ENCODE results near the gene NEK9.

Gene NEK9

GRCh38 chr14:75144944-75145343 is 18.1 kb upstream of the NEK9 start:
- Histone ChIP-seq H2BK5ac (ENCODE audit: low read depth, low read length, poor library complexity) (no peak overlapping the region), H2BK12ac (ENCODE audit: low read length) (no peak overlapping the region), H3K27ac (ENCODE audit: low read depth, low read length) (no peak overlapping the region), H3K4me2 (ENCODE audit: low read length) (no peak overlapping the region), H2AFZ (ENCODE audit: insufficient read depth, low read length, poor library complexity) (no peak overlapping the region), H3K4ac (ENCODE audit: low read depth, low read length) (peak overlapping the region; percentile 83), H3K27me3 (ENCODE audit: insufficient read depth, low read length) (no peaks in the 10 kb centered on the region), H3K4me1 (ENCODE audit: control insufficient read depth in 1 of 2, insufficient read depth in 2 of 2, low read length in 2 of 2) (peaks cover 5 to 7% of the 10 kb centered on the region in 2 experiments), H3K9ac (ENCODE audit: low read length) (no peak overlapping the region), H4K8ac (ENCODE audit: low read depth, low read length) (peak overlapping the region; percentile 16), H3K14ac (ENCODE audit: low read length) (peak overlapping the region; percentile 25), H2BK120ac (ENCODE audit: insufficient read depth, low read length, poor library complexity) (no peak overlapping the region), H3K36me3 (ENCODE audit: control insufficient read depth in 1 of 2, insufficient read depth in 2 of 2, low read length in 2 of 2) (peaks cover 7 to 9% of the 10 kb centered on the region in 2 experiments), H3K9me3 (ENCODE audit: insufficient read depth, low read depth, low read length) (no peaks in the 10 kb centered on the region), H3K79me1 (ENCODE audit: low read length) (peaks cover 6% of the 10 kb centered on the region), H3K18ac (ENCODE audit: low read length) (peak overlapping the region; percentile 40), H3K23ac (ENCODE audit: low read length) (no peak overlapping the region), H2AK5ac (ENCODE audit: low read length) (peak overlapping the region; percentile 79), H4K12ac (ENCODE audit: low read depth, low read length) (no peak overlapping the region), H3K79me2 (ENCODE audit: control insufficient read depth, insufficient read depth, low read length, poor library complexity) (peaks cover 2% of the 10 kb centered on the region), H3K4me3 (ENCODE audit: low read depth, low read length) (no peak overlapping the region), H4K91ac (ENCODE audit: low read depth, low read length) (peak overlapping the region; percentile 47)
- no CpG with 5 or more reads among the region's 5 CpGs for WGBS (ENCODE audit: extremely low coverage, insufficient coverage, insufficient read length)
- DNase-seq, result peak in 1 of 2 donors; percentile 38

GRCh38 chr14:75143761-75144527 is 17.1 kb upstream of the NEK9 start:
- H2AFZ ChIP-seq (ENCODE audit: insufficient read depth, low read length, poor library complexity), result no peak overlapping the region
- no peak overlapping the region for H4K91ac ChIP-seq (ENCODE audit: low read depth, low read length)
- H3K18ac ChIP-seq (ENCODE audit: low read length), result no peak overlapping the region
- peaks cover 2% of the 10 kb centered on the region for H3K79me2 ChIP-seq (ENCODE audit: control insufficient read depth, insufficient read depth, low read length, poor library complexity)
- H3K4me1 ChIP-seq (ENCODE audit: control insufficient read depth in 1 of 2, insufficient read depth in 2 of 2, low read length in 2 of 2), result peaks cover 5 to 7% of the 10 kb centered on the region in 2 experiments
- no peak overlapping the region for H2BK120ac ChIP-seq (ENCODE audit: insufficient read depth, low read length, poor library complexity)
- no peak overlapping the region for H3K23ac ChIP-seq (ENCODE audit: low read length)
- no peaks in the 10 kb centered on the region for H3K27me3 ChIP-seq (ENCODE audit: insufficient read depth, low read length)
- H3K27ac ChIP-seq (ENCODE audit: low read depth, low read length), result no peak overlapping the region
- no peak for DNase-seq
- no peak overlapping the region for H4K8ac ChIP-seq (ENCODE audit: low read depth, low read length)
- no peak overlapping the region for H3K4ac ChIP-seq (ENCODE audit: low read depth, low read length)
- H3K4me3 ChIP-seq (ENCODE audit: low read depth, low read length), result no peak overlapping the region
- H3K36me3 ChIP-seq (ENCODE audit: control insufficient read depth in 1 of 2, insufficient read depth in 2 of 2, low read length in 2 of 2), result peaks cover 4 to 6% of the 10 kb centered on the region in 2 experiments
- H3K4me2 ChIP-seq (ENCODE audit: low read length), result no peak overlapping the region
- H4K12ac ChIP-seq (ENCODE audit: low read depth, low read length), result no peak overlapping the region
- no peak overlapping the region for H2AK5ac ChIP-seq (ENCODE audit: low read length)
- no CpG with 5 or more reads among the region's 9 CpGs for WGBS (ENCODE audit: extremely low coverage, insufficient coverage, insufficient read length)
- no peak overlapping the region for H2BK12ac ChIP-seq (ENCODE audit: low read length)
- H3K79me1 ChIP-seq (ENCODE audit: low read length), result peaks cover 6% of the 10 kb centered on the region
- H3K9ac ChIP-seq (ENCODE audit: low read length), result no peak overlapping the region
- no peak overlapping the region for H3K14ac ChIP-seq (ENCODE audit: low read length)
- no peaks in the 10 kb centered on the region for H3K9me3 ChIP-seq (ENCODE audit: insufficient read depth, low read depth, low read length)
- no peak overlapping the region for H2BK5ac ChIP-seq (ENCODE audit: low read depth, low read length, poor library complexity)

GRCh38 chr14:75142494-75142893 is 15.6 kb upstream of the NEK9 start:
- H3K36me3 ChIP-seq (ENCODE audit: control insufficient read depth in 1 of 2, insufficient read depth in 2 of 2, low read length in 2 of 2), result peaks cover 4 to 6% of the 10 kb centered on the region in 2 experiments
- no peak overlapping the region for H2BK5ac ChIP-seq (ENCODE audit: low read depth, low read length, poor library complexity)
- no peak for DNase-seq
- H3K79me1 ChIP-seq (ENCODE audit: low read length), result peaks cover 6% of the 10 kb centered on the region
- no peak overlapping the region for H3K4me2 ChIP-seq (ENCODE audit: low read length)
- peaks cover 2% of the 10 kb centered on the region for H3K79me2 ChIP-seq (ENCODE audit: control insufficient read depth, insufficient read depth, low read length, poor library complexity)
- H4K8ac ChIP-seq (ENCODE audit: low read depth, low read length), result no peak overlapping the region
- no peak overlapping the region for H4K12ac ChIP-seq (ENCODE audit: low read depth, low read length)
- no peak overlapping the region for H2AFZ ChIP-seq (ENCODE audit: insufficient read depth, low read length, poor library complexity)
- no peaks in the 10 kb centered on the region for H3K9me3 ChIP-seq (ENCODE audit: insufficient read depth, low read depth, low read length)
- H2BK120ac ChIP-seq (ENCODE audit: insufficient read depth, low read length, poor library complexity), result no peak overlapping the region
- no peak overlapping the region for H3K27ac ChIP-seq (ENCODE audit: low read depth, low read length)
- H3K4ac ChIP-seq (ENCODE audit: low read depth, low read length), result no peak overlapping the region
- no peak overlapping the region for H3K18ac ChIP-seq (ENCODE audit: low read length)
- H4K91ac ChIP-seq (ENCODE audit: low read depth, low read length), result no peak overlapping the region
- H3K27me3 ChIP-seq (ENCODE audit: insufficient read depth, low read length), result no peaks in the 10 kb centered on the region
- H3K23ac ChIP-seq (ENCODE audit: low read length), result no peak overlapping the region
- no peak overlapping the region for H2BK12ac ChIP-seq (ENCODE audit: low read length)
- H2AK5ac ChIP-seq (ENCODE audit: low read length), result no peak overlapping the region
- peaks cover 5 to 7% of the 10 kb centered on the region in 2 experiments for H3K4me1 ChIP-seq (ENCODE audit: control insufficient read depth in 1 of 2, insufficient read depth in 2 of 2, low read length in 2 of 2)
- H3K4me3 ChIP-seq (ENCODE audit: low read depth, low read length), result no peak overlapping the region
- WGBS (ENCODE audit: extremely low coverage, insufficient coverage, insufficient read length), result no CpG with 5 or more reads among the region's 1 CpG
- no peak overlapping the region for H3K14ac ChIP-seq (ENCODE audit: low read length)
- no peak overlapping the region for H3K9ac ChIP-seq (ENCODE audit: low read length)

GRCh38 chr14:75141967-75142366 is 15.1 kb upstream of the NEK9 start:
- Histone ChIP-seq H3K4me3 (ENCODE audit: low read depth, low read length) (no peak overlapping the region), H3K79me1 (ENCODE audit: low read length) (peaks cover 6% of the 10 kb centered on the region), H3K9ac (ENCODE audit: low read length) (no peak overlapping the region), H2AK5ac (ENCODE audit: low read length) (no peak overlapping the region), H3K14ac (ENCODE audit: low read length) (no peak overlapping the region), H3K9me3 (ENCODE audit: insufficient read depth, low read depth, low read length) (no peaks in the 10 kb centered on the region), H3K4me1 (ENCODE audit: control insufficient read depth in 1 of 2, insufficient read depth in 2 of 2, low read length in 2 of 2) (peaks cover 5% of the 10 kb centered on the region in 2 experiments), H4K8ac (ENCODE audit: low read depth, low read length) (no peak overlapping the region), H2AFZ (ENCODE audit: insufficient read depth, low read length, poor library complexity) (no peak overlapping the region), H3K4me2 (ENCODE audit: low read length) (no peak overlapping the region), H3K23ac (ENCODE audit: low read length) (no peak overlapping the region), H3K18ac (ENCODE audit: low read length) (no peak overlapping the region), H3K27ac (ENCODE audit: low read depth, low read length) (no peak overlapping the region), H3K27me3 (ENCODE audit: insufficient read depth, low read length) (no peaks in the 10 kb centered on the region), H3K79me2 (ENCODE audit: control insufficient read depth, insufficient read depth, low read length, poor library complexity) (peaks cover 2% of the 10 kb centered on the region), H3K36me3 (ENCODE audit: control insufficient read depth in 1 of 2, insufficient read depth in 2 of 2, low read length in 2 of 2) (peaks cover 4 to 6% of the 10 kb centered on the region in 2 experiments), H4K91ac (ENCODE audit: low read depth, low read length) (no peak overlapping the region), H2BK12ac (ENCODE audit: low read length) (no peak overlapping the region), H2BK120ac (ENCODE audit: insufficient read depth, low read length, poor library complexity) (no peak overlapping the region), H2BK5ac (ENCODE audit: low read depth, low read length, poor library complexity) (no peak overlapping the region), H4K12ac (ENCODE audit: low read depth, low read length) (no peak overlapping the region), H3K4ac (ENCODE audit: low read depth, low read length) (no peak overlapping the region)
- peak; percentile 19 to 47 for DNase-seq

Data from trophoblast cell (in vitro differentiated cells and primary cell).